ENCODE results near the gene SH3RF2. TPM values are rescaled to one million over a fixed set of nuclear protein-coding genes. Genes with fewer than 3 reads are reported as not detected.

The SH3RF2 gene
- total RNA-seq, 6 donors from 2014 or later, result 9.2 to 19.3 (median 14.3) TPM

GRCh38 chr5:146082798-146083197, 146.4 kb downstream of the SH3RF2 start:
- ATAC-seq (ENCODE audit: low FRiP score in 2 of 2) (no peak), DNase-seq (no peak)
- Histone ChIP-seq H3K4me3 (no peak overlapping the region), H3K36me3 (no peaks in the 10 kb centered on the region), H3K27me3 (no peaks in the 10 kb centered on the region), H3K27ac (no peak overlapping the region), H3K9me3 (no peaks in the 10 kb centered on the region), H3K4me1 (no peaks in the 10 kb centered on the region)
- no peak for TF ChIP-seq POLR2A (IDR thresholded peaks at IDR 0.05)
- no peak for TF ChIP-seq EP300 (IDR thresholded peaks at IDR 0.05)
- TF ChIP-seq POLR2AphosphoS5 (IDR thresholded peaks at IDR 0.05), result no peak
- no peak for TF ChIP-seq CTCF (IDR thresholded peaks at IDR 0.05)
- WGBS, 2 donors, result 78 to 97% methylated on average over 3 of the region's 3 CpGs

DNA sequence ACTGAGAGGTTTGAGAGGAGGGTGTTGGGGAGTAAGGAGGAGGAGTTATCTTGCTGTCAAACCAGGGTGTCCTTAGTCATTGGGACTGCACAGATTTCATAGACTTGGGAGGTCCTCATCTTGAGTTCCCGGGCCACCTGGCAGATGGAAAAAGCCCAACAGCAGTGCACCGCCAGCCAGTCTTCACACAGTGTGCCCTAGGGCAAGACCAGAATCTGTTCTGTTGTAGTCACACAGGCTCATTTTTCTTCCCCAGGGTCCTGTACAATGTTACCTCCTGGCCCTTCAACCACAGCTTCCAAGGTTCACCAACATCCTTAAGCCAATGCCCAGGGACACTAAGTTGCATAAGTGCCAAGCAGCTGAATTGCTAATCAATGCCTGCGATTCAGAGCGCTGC, 148.0 kb downstream of the SH3RF2 start:
- no peak overlapping the region for H3K4me3 ChIP-seq
- 95 to 97% methylated on average over 4 of the region's 4 CpGs for WGBS, 2 donors
- H3K27ac ChIP-seq, result no peak overlapping the region
- no peaks in the 10 kb centered on the region for H3K27me3 ChIP-seq
- DNase-seq, result no peak
- H3K36me3 ChIP-seq, result no peaks in the 10 kb centered on the region
- no peak for TF ChIP-seq CTCF (IDR thresholded peaks at IDR 0.05)
- no peak for TF ChIP-seq POLR2A (IDR thresholded peaks at IDR 0.05)
- TF ChIP-seq POLR2AphosphoS5 (IDR thresholded peaks at IDR 0.05), result no peak
- no peak for TF ChIP-seq EP300 (IDR thresholded peaks at IDR 0.05)
- H3K4me1 ChIP-seq, result no peaks in the 10 kb centered on the region
- no peaks in the 10 kb centered on the region for H3K9me3 ChIP-seq
- no peak for ATAC-seq (ENCODE audit: low FRiP score in 2 of 2)

- WGBS, 2 donors, result 89 to 94% methylated on average over 3 of the region's 3 CpGs
- TF ChIP-seq POLR2AphosphoS5 (IDR thresholded peaks at IDR 0.05) (no peak), CTCF (IDR thresholded peaks at IDR 0.05) (no peak), POLR2A (IDR thresholded peaks at IDR 0.05) (no peak), EP300 (IDR thresholded peaks at IDR 0.05) (no peak)
- no peaks in the 10 kb centered on the region for H3K36me3 ChIP-seq
- H3K4me3 ChIP-seq, result no peak overlapping the region
- H3K27me3 ChIP-seq, result no peaks in the 10 kb centered on the region
- no peak for DNase-seq
- no peak for ATAC-seq (ENCODE audit: low FRiP score in 2 of 2)
- no peaks in the 10 kb centered on the region for H3K4me1 ChIP-seq
- H3K9me3 ChIP-seq, result no peaks in the 10 kb centered on the region
- H3K27ac ChIP-seq, result no peak overlapping the region
Measured at GRCh38 chr5:146088098-146088497, 151.7 kb downstream of the SH3RF2 start.

DNA sequence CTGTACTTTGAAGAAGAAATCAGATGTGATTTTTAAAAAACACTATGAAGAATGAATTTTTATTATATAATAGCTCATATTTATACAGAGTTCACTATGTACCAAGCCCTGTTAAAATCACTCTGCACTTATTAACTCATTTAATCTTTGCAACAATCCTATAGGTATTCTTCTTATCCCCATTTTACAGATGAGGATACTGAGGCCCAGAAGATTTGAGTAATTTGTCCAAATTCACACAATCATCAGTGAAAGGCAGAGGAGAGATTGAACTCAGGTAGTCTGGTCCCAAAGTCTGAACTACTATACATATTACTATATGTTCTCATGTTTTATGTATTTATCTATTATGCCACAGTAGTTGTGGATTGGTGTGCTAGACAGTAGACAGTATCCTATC, 152.9 kb downstream of the SH3RF2 start:
- ATAC-seq (ENCODE audit: low FRiP score in 2 of 2), result no peak
- TF ChIP-seq CTCF (IDR thresholded peaks at IDR 0.05), result no peak
- TF ChIP-seq POLR2AphosphoS5 (IDR thresholded peaks at IDR 0.05), result no peak
- TF ChIP-seq EP300 (IDR thresholded peaks at IDR 0.05), result no peak
- TF ChIP-seq POLR2A (IDR thresholded peaks at IDR 0.05), result no peak
- DNase-seq, result no peak
- Histone ChIP-seq H3K27me3 (no peaks in the 10 kb centered on the region), H3K27ac (no peak overlapping the region), H3K9me3 (no peaks in the 10 kb centered on the region), H3K36me3 (no peaks in the 10 kb centered on the region), H3K4me3 (no peak overlapping the region), H3K4me1 (no peaks in the 10 kb centered on the region)

GRCh38 chr5:146091881-146092280, 155.5 kb downstream of the SH3RF2 start:
- H3K9me3 ChIP-seq, result no peaks in the 10 kb centered on the region
- no peak overlapping the region for H3K4me3 ChIP-seq
- DNase-seq (no peak), ATAC-seq (ENCODE audit: low FRiP score in 2 of 2) (no peak)
- no peaks in the 10 kb centered on the region for H3K27me3 ChIP-seq
- no peak for TF ChIP-seq POLR2AphosphoS5 (IDR thresholded peaks at IDR 0.05)
- TF ChIP-seq EP300 (IDR thresholded peaks at IDR 0.05), result no peak
- TF ChIP-seq POLR2A (IDR thresholded peaks at IDR 0.05), result no peak
- no peak for TF ChIP-seq CTCF (IDR thresholded peaks at IDR 0.05)
- WGBS, 2 donors, result 87 to 90% methylated on average over 3 of the region's 3 CpGs
- no peak overlapping the region for H3K27ac ChIP-seq
- H3K4me1 ChIP-seq, result no peaks in the 10 kb centered on the region
- H3K36me3 ChIP-seq, result no peaks in the 10 kb centered on the region

Data from upper lobe of left lung (tissue), 6 donors.